GM18520 (cell line): Measurements from ENCODE around the gene OBSL1.

Experiments used
- ATAC-seq: cut with Tn5 transposase; IDR thresholded peaks from one replicate; pipeline ENCODE4 v1.9.1; 2021; ENCODE audit not compliant: unreplicated experiment

Gene OBSL1

GRCh38 chr2:219536967-219537366 is 34.4 kb downstream of the OBSL1 start:
- ATAC-seq, result no peak

GRCh38 chr2:219536425-219536824 is 34.9 kb downstream of the OBSL1 start:
- no peak for ATAC-seq

- no peak for ATAC-seq
These were observed 37.2 kb downstream of the OBSL1 start for GRCh38 chr2:219533930-219534661.

GRCh38 chr2:219532378-219532649 is 39.0 kb downstream of the OBSL1 start:
- ATAC-seq, result no peak

GRCh38 chr2:219531639-219532377 is 39.5 kb downstream of the OBSL1 start:
- no peak for ATAC-seq

- peak; percentile 87 for ATAC-seq
These were observed 41.0 kb downstream of the OBSL1 start for GRCh38 chr2:219530048-219530963.

- ATAC-seq, result no peak
These were observed 43.9 kb downstream of the OBSL1 start for GRCh38 chr2:219527472-219527871.

- ATAC-seq, result no peak
These were observed 44.3 kb downstream of the OBSL1 start for GRCh38 chr2:219527076-219527394.

- no peak for ATAC-seq
These were observed 44.8 kb downstream of the OBSL1 start for GRCh38 chr2:219526320-219527075.

GRCh38 chr2:219525533-219526232 is 45.7 kb downstream of the OBSL1 start:
- no peak for ATAC-seq

GRCh38 chr2:219524817-219525216 is 46.5 kb downstream of the OBSL1 start:
- no peak for ATAC-seq

- ATAC-seq, result no peak
These were observed 48.2 kb downstream of the OBSL1 start for GRCh38 chr2:219523031-219523671.

GRCh38 chr2:219522111-219523030 is 49.0 kb downstream of the OBSL1 start:
- no peak for ATAC-seq

GRCh38 chr2:219521066-219521880 is 50.1 kb downstream of the OBSL1 start:
- no peak for ATAC-seq

- ATAC-seq, result no peak
These were observed 51.3 kb downstream of the OBSL1 start for GRCh38 chr2:219520079-219520478.

GRCh38 chr2:219519526-219519916 is 51.8 kb downstream of the OBSL1 start:
- ATAC-seq, result no peak

- no peak for ATAC-seq
These were observed 53.2 kb downstream of the OBSL1 start for GRCh38 chr2:219517954-219518778.
